SK-N-SH (cell line): ENCODE results near the gene DCDC1. TPM values are rescaled to one million over a fixed set of nuclear protein-coding genes. Genes with fewer than 3 reads are reported as not detected.

Source experiments
- CTCF ChIA-PET: fragments of 300-600, 350-600 bp; formaldehyde crosslinking; extraction: SDS; loops from one replicate; lab custom pipeline; 2021; lab: Yijun Ruan, JAX
- POLR2A ChIA-PET: fragments of 350-600 bp; sonication (Branson Sonifier 250); formaldehyde crosslinking; extraction: SDS; loops from one replicate; lab custom pipeline; 2020; ENCODE audit warnings: antibody characterized with exemption, inconsistent platforms; lab: Yijun Ruan, JAX
- DNase-seq: peaks from one replicate; pipeline ENCODE4 v3.0.0; 2012
- H2AFZ ChIP-seq: fragments of 200-600 bp; sonication (generic); 2 replicates; pipeline ENCODE4 v1.8.1; 2016; ENCODE audit warnings: antibody characterized with exemption, mild to moderate bottlenecking, low read depth
- H3F3A ChIP-seq: fragments of 200-600 bp; sonication (generic); replicated peaks from 2 replicates; pipeline ENCODE3; 2016; ENCODE audit warnings: antibody characterized with exemption, mild to moderate bottlenecking; ENCODE audit not compliant: insufficient read depth
- H3K27ac ChIP-seq, 2 experiments: fragments of 200-500 bp in 1 of 2; fragments of 200-600 bp in 1 of 2; sonication (Bioruptor generic) in 1 of 2; sonication (generic), shearing (Covaris generic) in 1 of 2; 2 replicates each; pipeline versions ENCODE4 v1.5.1 to v1.6.1; 2014 to 2016; ENCODE audit warnings: low read depth in 2 of 2, inconsistent platforms in 1 of 2, low read length in 1 of 2, mild to moderate bottlenecking in 1 of 2, mixed read lengths in 1 of 2
- H3K27me3 ChIP-seq: fragments of 200-600 bp; sonication (generic), shearing (Covaris generic); 2 replicates; pipeline ENCODE4 v1.6.1; 2016; ENCODE audit warnings: mixed run types; ENCODE audit not compliant: insufficient read depth
- H3K36me3 ChIP-seq, 2 experiments: fragments of 200-500 bp in 1 of 2; fragments of 200-600 bp in 1 of 2; sonication (Bioruptor generic) in 1 of 2; sonication (generic) in 1 of 2; replicated peaks in 1 of 2; 2 replicates each; pipeline versions ENCODE3 to v1.5.1; 2014 to 2016; ENCODE audit warnings: low read length in 1 of 2, mild to moderate bottlenecking in 1 of 2; ENCODE audit not compliant: insufficient read depth in 2 of 2, control insufficient read depth in 1 of 2
- H3K4me1 ChIP-seq, 2 experiments: fragments of 200-500 bp in 1 of 2; fragments of 200-600 bp in 1 of 2; sonication (Bioruptor generic) in 1 of 2; sonication (generic), shearing (Covaris generic) in 1 of 2; 2 replicates each; pipeline versions ENCODE4 v1.5.1 to v1.6.1; 2014 to 2016; ENCODE audit warnings: low read depth in 1 of 2, low read length in 1 of 2, mixed run types in 1 of 2; ENCODE audit not compliant: insufficient read depth in 2 of 2, control insufficient read depth in 1 of 2
- H3K4me2 ChIP-seq: fragments of 200-600 bp; sonication (generic), shearing (Covaris generic); 2 replicates; pipeline ENCODE4 v1.6.1; 2017; ENCODE audit warnings: mixed run types
- H3K4me3 ChIP-seq, 2 experiments: fragments of 200-500 bp in 1 of 2; fragments of 200-600 bp in 1 of 2; sonication (Bioruptor generic) in 1 of 2; sonication (generic), shearing (Covaris generic) in 1 of 2; 2 replicates each; pipeline versions ENCODE4 v1.5.1 to v1.8.1; 2014 to 2016; ENCODE audit warnings: low read depth in 2 of 2, inconsistent platforms in 1 of 2, low read length in 1 of 2, mild to moderate bottlenecking in 1 of 2, mixed read lengths in 1 of 2, moderate library complexity in 1 of 2
- H3K79me2 ChIP-seq: fragments of 200-600 bp; sonication (generic); 2 replicates; pipeline ENCODE4 v1.8.1; 2017; ENCODE audit warnings: mild to moderate bottlenecking; ENCODE audit not compliant: insufficient read depth
- H3K9ac ChIP-seq: fragments of 200-600 bp; sonication (generic); 2 replicates; pipeline ENCODE4 v1.6.1; 2017; ENCODE audit warnings: mixed run types
- H3K9me2 ChIP-seq: fragments of 200-600 bp; sonication (generic); 2 replicates; pipeline ENCODE4 v1.6.1; 2017; ENCODE audit warnings: mixed run types
- H3K9me3 ChIP-seq: fragments of 200-600 bp; sonication (generic); 2 replicates; pipeline ENCODE4 v1.6.1; 2017; ENCODE audit warnings: mixed run types, mild to moderate bottlenecking, moderate library complexity
- H4K20me1 ChIP-seq: fragments of 200-600 bp; sonication (generic); 2 replicates; pipeline ENCODE4 v1.6.1; 2017; ENCODE audit warnings: mild to moderate bottlenecking, mixed run types; ENCODE audit not compliant: insufficient read depth
- EP300 ChIP-seq, 2 experiments: IDR thresholded peaks; 2 replicates each; pipeline versions ENCODE4 v1.4.0 to v1.6.1; 2012; ENCODE audit warnings: borderline replicate concordance in 1 of 2, low read depth in 1 of 2, low read length in 1 of 2
- EZH2phosphoT487 ChIP-seq: fragments of 200-600 bp; sonication (generic); IDR thresholded peaks from 2 replicates; pipeline ENCODE4 v1.6.1; 2017; ENCODE audit warnings: low read depth, mixed run types, mild to moderate bottlenecking, antibody characterized with exemption, moderate library complexity, borderline replicate concordance
- FOXJ3 ChIP-seq: sonication (generic); formaldehyde crosslinking; IDR thresholded peaks from 2 replicates; pipeline ENCODE4 v1.5.1; 2020; ENCODE audit warnings: mild to moderate bottlenecking, missing genetic modification reagents
- GATA2 ChIP-seq: sonication (generic); formaldehyde crosslinking; IDR thresholded peaks from 2 replicates; pipeline ENCODE4 v1.5.0; 2020; ENCODE audit warnings: mild to moderate bottlenecking, missing genetic modification reagents
- MEF2A ChIP-seq: IDR thresholded peaks from 2 replicates; pipeline ENCODE4 v1.4.0; 2012; ENCODE audit warnings: low read depth, borderline replicate concordance
- MXI1 ChIP-seq: IDR thresholded peaks from 2 replicates; pipeline ENCODE4 v1.6.1; 2012; ENCODE audit warnings: mild to moderate bottlenecking, low read depth, low read length, improper control_type of control experiment
- NFIC ChIP-seq: IDR thresholded peaks from 2 replicates; pipeline ENCODE4 v1.4.0; 2012; ENCODE audit warnings: borderline replicate concordance
- NRF1 ChIP-seq: IDR thresholded peaks from 2 replicates; pipeline ENCODE4 v1.6.1; 2012; ENCODE audit warnings: low read depth, mild to moderate bottlenecking, low read length
- PBX3 ChIP-seq: IDR thresholded peaks from 2 replicates; pipeline ENCODE4; 2012
- POLR2AphosphoS5 ChIP-seq: IDR thresholded peaks from 2 replicates; pipeline ENCODE4 v1.6.1; 2012; ENCODE audit warnings: low read depth, low read length
- REST ChIP-seq: IDR thresholded peaks from 2 replicates; pipeline ENCODE4 v1.6.1; 2012; ENCODE audit warnings: mild to moderate bottlenecking, low read depth, low read length, moderate library complexity
- RXRA ChIP-seq: IDR thresholded peaks from 2 replicates; pipeline ENCODE4 v1.4.0; 2012; ENCODE audit warnings: low read depth, mild to moderate bottlenecking, borderline replicate concordance
- SMC3 ChIP-seq: IDR thresholded peaks from 2 replicates; pipeline ENCODE4 v1.6.1; 2012; ENCODE audit warnings: low read depth, low read length, improper control_type of control experiment
- TAF1 ChIP-seq: IDR thresholded peaks from 2 replicates; pipeline ENCODE4 v1.6.1; 2012; ENCODE audit warnings: low read depth, mild to moderate bottlenecking, low read length, moderate library complexity, borderline replicate concordance
- YY1 ChIP-seq: IDR thresholded peaks from 2 replicates; pipeline ENCODE4 v1.4.0; 2012; ENCODE audit warnings: low read depth, mild to moderate bottlenecking
- WGBS: methylation state at CpG from one replicate; pipeline ENCODE4 v1.1.6; 2017; ENCODE audit warnings: low lambda C conversion rate; 5-methylcytosine and 5-hydroxymethylcytosine counted together
- polyA plus RNA-seq, 3 experiments: library from polyadenylated mRNA; depleted of rRNA; stranded (reverse); fragments of >200 nt; gene quantifications; 2 replicates each; pipeline ENCODE4 v1.2.3, GENCODE V29; 2012
- TF ChIP-seq, protein P1 (sequence below): fragments of 150-350 bp; IDR thresholded peaks from 2 replicates; pipeline ENCODE4 v1.6.1; 2017; ENCODE audit warnings: antibody characterized with exemption, low read length, low read depth, borderline replicate concordance

Gene DCDC1
- polyA plus RNA-seq, 1 of the 3 experiments (the other 2 are of a cell fraction) = 0.12 TPM

DNA sequence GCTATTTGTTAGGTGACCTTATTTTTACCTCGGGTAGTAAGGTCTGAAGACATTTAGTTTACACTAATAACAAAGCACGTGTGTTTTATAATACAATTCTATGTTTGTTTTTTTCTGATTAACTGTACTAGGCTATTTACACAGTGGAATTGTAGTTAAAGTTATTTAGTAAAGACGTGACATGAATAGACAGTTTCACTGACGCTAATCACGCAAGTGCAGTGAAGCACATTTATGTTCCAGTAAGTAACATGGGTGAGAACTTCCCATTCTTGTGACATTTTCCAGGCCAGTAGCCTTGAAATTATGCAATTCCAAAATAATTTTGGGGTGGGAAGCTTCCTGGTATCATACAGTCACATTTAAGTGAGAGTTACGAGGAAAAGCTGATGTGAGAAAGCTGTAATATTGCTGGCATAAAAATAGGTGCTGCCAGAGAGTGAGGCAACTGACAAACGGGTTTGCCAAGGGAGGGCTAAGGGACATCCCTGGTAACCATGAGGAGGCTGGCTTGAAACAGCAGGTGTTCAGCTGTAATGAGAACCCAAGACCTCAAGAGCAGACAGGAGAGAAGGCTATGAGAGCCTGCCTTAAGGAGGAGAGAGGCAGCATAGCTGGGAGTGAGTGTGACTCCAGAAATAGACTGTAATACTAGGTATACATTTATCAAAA lies 378.8 kb downstream of the DCDC1 start:
- Histone ChIP-seq H3K27ac (no peak overlapping the region), H3K4me1 (no peaks in the 10 kb centered on the region), H3K4me3 (no peak overlapping the region), H3K4me2 (no peak overlapping the region), H3K79me2 (no peaks in the 10 kb centered on the region), H3K27me3 (no peaks in the 10 kb centered on the region), H3K9ac (no peak overlapping the region), H4K20me1 (no peaks in the 10 kb centered on the region), H3K9me3 (no peaks in the 10 kb centered on the region), H3K36me3 (no peaks in the 10 kb centered on the region), H3K9me2 (no peaks in the 10 kb centered on the region), H3F3A (peaks cover under 1% of the 10 kb centered on the region)
- no peak for DNase-seq
- ChIA-PET CTCF (interaction anchor here (1.1 kb wide), 1 partner anchor 30 kb away, joined by 3 read pairs; no protein-coding TSS in a partner anchor), POLR2A (no interaction called here)
- WGBS = 56% methylated on average over 7 of the region's 7 CpGs
- TF ChIP-seq FOXJ3 (CRISPR knock-in tag) = no peak
- TF ChIP-seq YY1 = no peak
- TF ChIP-seq PBX3 = no peak
- no peak for TF ChIP-seq EZH2phosphoT487
- TF ChIP-seq MEF2A = no peak
- no peak for TF ChIP-seq POLR2AphosphoS5
- TF ChIP-seq, protein P1, sequence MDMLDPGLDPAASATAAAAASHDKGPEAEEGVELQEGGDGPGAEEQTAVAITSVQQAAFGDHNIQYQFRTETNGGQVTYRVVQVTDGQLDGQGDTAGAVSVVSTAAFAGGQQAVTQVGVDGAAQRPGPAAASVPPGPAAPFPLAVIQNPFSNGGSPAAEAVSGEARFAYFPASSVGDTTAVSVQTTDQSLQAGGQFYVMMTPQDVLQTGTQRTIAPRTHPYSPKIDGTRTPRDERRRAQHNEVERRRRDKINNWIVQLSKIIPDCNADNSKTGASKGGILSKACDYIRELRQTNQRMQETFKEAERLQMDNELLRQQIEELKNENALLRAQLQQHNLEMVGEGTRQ = no peak
- TF ChIP-seq, all 33 proteins: peak for 0
- H2AFZ ChIP-seq = no peak overlapping the region

DNA sequence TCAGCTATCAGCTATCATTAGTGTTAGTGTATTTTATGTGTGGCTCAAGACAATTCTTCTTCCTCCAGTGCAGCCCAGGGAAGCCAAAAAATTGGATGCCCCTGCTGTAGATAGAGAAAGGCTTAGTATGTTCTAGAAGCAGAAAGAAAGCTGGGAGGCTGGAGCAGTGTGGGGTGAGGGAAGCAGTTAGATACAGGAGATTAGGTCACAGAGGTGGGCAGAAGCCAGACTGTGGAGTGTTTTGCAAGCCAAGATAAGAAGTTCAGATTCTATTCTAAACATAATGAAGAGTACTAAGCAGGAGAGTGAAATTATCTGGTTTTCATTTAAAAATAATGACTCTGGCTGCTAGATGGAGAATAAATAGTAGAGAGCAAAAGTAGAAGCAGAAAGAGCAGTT lies 381.7 kb downstream of the DCDC1 start:
- H3K79me2 ChIP-seq = no peaks in the 10 kb centered on the region
- CTCF ChIA-PET = interaction anchor here (2.5 kb wide), 1 partner anchor 57 kb away, joined by 7 read pairs; no protein-coding TSS in a partner anchor

More for the DNA sequence above, 381.7 kb downstream of the DCDC1 start:
- Histone ChIP-seq H3K4me1 (peaks cover 9 to 13% of the 10 kb centered on the region in 2 experiments; a peak in 3 of 4 replicates), H2AFZ (peak overlapping the region; percentile 30; the same call in 1 of the 2 replicates), H3F3A (peaks cover 10% of the 10 kb centered on the region), H3K9me3 (no peaks in the 10 kb centered on the region), H3K4me3 (no peak overlapping the region), H3K9ac (no peak overlapping the region), H3K27me3 (no peaks in the 10 kb centered on the region), H4K20me1 (no peaks in the 10 kb centered on the region), H3K4me2 (no peak overlapping the region), H3K9me2 (no peaks in the 10 kb centered on the region), H3K36me3 (no peaks in the 10 kb centered on the region), H3K27ac (no peak overlapping the region)
- POLR2A ChIA-PET = interaction anchor here (0.6 kb wide), 1 partner anchor 203 kb away, joined by 4 read pairs; no protein-coding TSS in a partner anchor
- DNase-seq = no peak
- TF ChIP-seq GATA2 (no peak), RXRA (no peak), NRF1 (no peak), EP300 (IDR thresholded peaks at IDR 0.05; ENCODE audit: borderline replicate concordance in 1 of 2, low read depth in 1 of 2, low read length in 1 of 2) (no peak), EZH2phosphoT487 (no peak), POLR2AphosphoS5 (no peak), MXI1 (no peak), REST (no peak), SMC3 (no peak), TAF1 (no peak), NFIC (no peak)
